ENCODE measurements around the gene IQGAP3. TPM values are rescaled to one million over a fixed set of nuclear protein-coding genes. Genes with fewer than 3 reads are reported as not detected.

IQGAP3 gene
- total and polyA plus RNA-seq, 2 donors (not counting 1 experiment from before 2014, with no cell fraction given) = 0.07 to 0.12 TPM

DNA sequence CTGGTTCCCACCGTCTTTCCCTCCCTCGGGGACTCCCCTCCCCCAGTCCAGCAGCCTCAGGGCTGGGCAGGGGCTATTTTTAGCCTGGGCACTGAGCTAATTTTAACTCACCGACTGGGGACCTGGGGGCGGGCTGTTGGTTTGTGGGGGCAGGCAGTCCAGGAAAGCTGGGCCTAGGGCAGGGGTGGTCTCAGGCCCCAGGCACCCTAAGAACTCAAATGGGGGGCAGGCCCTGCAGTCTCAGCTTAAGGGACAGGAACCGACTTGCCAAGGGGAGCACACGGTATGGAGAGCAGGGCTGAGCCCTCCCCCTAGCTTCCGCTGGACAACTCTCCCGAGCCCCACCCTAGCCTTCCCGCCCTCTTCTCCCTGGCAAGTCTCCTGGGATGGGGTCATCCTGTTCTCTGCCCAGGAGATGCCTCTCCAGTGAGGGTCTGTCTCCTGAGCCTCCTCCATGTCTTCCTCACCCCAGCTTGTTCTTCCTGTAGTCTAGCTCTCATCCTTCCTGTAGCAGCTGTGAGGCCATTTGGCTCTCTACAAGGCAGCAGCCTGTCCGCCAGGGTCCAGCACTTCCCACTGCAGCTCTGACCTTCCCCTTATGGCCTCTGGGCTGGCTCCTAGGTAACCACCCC, 81.8 kb downstream of the IQGAP3 start:
- Histone ChIP-seq H3K27ac (ENCODE audit: low read length in 2 of 2) (peak overlapping the region; percentile 75 to 94), H3K36me3 (replicated peaks in 1 of 2; ENCODE audit: control extremely low read depth in 1 of 2, control insufficient read depth in 1 of 2, extremely low read depth in 1 of 2, insufficient read depth in 2 of 2, low read length in 1 of 2) (peaks cover 0 to 17% of the 10 kb centered on the region in 2 experiments), H3K79me2 (ENCODE audit: control insufficient read depth, insufficient read depth, low read length) (peaks cover 100% of the 10 kb centered on the region), H3K9me3 (ENCODE audit: control extremely low read depth in 1 of 3, control insufficient read depth in 2 of 3, insufficient read depth in 1 of 3, low read length in 2 of 3) (no peaks in the 10 kb centered on the region), H3K4me3 (ENCODE audit: control extremely low read depth in 1 of 5, extremely low read depth in 1 of 5, insufficient read depth in 1 of 5, low read depth in 2 of 5, low read length in 4 of 5) (peak overlapping the region in 2 of 5 experiments; percentile 26 to 41), H4K20me1 (ENCODE audit: control insufficient read depth, insufficient read depth, low read length, poor library complexity, severe bottlenecking) (peaks cover 99% of the 10 kb centered on the region), H3K4me2 (replicated peaks; ENCODE audit: low read depth, low read length, poor library complexity, severe bottlenecking) (peak overlapping the region; percentile 79), H3K9ac (ENCODE audit: low read length) (peak overlapping the region; percentile 59), H2AFZ (ENCODE audit: insufficient read depth, low read depth, low read length, poor library complexity, severe bottlenecking) (no peak overlapping the region), H3K27me3 (replicated peaks in 1 of 4; ENCODE audit: control extremely low read depth in 1 of 4, control insufficient read depth in 3 of 4, insufficient read depth in 4 of 4, low read length in 3 of 4) (no peaks in the 10 kb centered on the region), H3K4me1 (ENCODE audit: control insufficient read depth in 2 of 2, insufficient read depth in 2 of 2, low read length in 2 of 2) (peaks cover 95 to 96% of the 10 kb centered on the region in 2 donors)
- ChIA-PET POLR2A (interaction anchor here (0.7 to 11.9 kb wide), 5 partner anchors 9 to 335 kb away, joined by 6 to 193 read pairs (median 10); partner anchors contain the start of gene MEF2D), CTCF (interaction anchor here (0.6 to 15.5 kb wide), 5 partner anchors 8 to 113 kb away, joined by 3 to 383 read pairs (median 6); partner anchors contain the start of gene MEF2D)
- peaks cover 95% of the 10 kb centered on the region for H3K4me1 Mint-ChIP-seq
- H3K4me3 Mint-ChIP-seq = peak overlapping the region; percentile 90
- H3K9me3 Mint-ChIP-seq (ENCODE audit: insufficient read depth) = no peaks in the 10 kb centered on the region
- H3K27ac Mint-ChIP-seq = peak overlapping the region; percentile 92
- no peak for DNase-seq
- intact Hi-C loops (cut with micrococcal nuclease) = no loop called here
- 14% methylated on average over 7 of the region's 10 CpGs for WGBS (ENCODE audit: insufficient coverage)
- TF ChIP-seq EZH2 (IDR thresholded peaks at IDR 0.05; ENCODE audit: borderline replicate concordance, insufficient read depth, low read depth, low read length, poor library complexity, severe bottlenecking) = no peak
- TF ChIP-seq, protein P1, sequence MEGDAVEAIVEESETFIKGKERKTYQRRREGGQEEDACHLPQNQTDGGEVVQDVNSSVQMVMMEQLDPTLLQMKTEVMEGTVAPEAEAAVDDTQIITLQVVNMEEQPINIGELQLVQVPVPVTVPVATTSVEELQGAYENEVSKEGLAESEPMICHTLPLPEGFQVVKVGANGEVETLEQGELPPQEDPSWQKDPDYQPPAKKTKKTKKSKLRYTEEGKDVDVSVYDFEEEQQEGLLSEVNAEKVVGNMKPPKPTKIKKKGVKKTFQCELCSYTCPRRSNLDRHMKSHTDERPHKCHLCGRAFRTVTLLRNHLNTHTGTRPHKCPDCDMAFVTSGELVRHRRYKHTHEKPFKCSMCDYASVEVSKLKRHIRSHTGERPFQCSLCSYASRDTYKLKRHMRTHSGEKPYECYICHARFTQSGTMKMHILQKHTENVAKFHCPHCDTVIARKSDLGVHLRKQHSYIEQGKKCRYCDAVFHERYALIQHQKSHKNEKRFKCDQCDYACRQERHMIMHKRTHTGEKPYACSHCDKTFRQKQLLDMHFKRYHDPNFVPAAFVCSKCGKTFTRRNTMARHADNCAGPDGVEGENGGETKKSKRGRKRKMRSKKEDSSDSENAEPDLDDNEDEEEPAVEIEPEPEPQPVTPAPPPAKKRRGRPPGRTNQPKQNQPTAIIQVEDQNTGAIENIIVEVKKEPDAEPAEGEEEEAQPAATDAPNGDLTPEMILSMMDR (IDR thresholded peaks at IDR 0.05) = no peak
- H3K27me3 Mint-ChIP-seq = no peaks in the 10 kb centered on the region
- no peak for ATAC-seq (ENCODE audit: low read depth)

DNA sequence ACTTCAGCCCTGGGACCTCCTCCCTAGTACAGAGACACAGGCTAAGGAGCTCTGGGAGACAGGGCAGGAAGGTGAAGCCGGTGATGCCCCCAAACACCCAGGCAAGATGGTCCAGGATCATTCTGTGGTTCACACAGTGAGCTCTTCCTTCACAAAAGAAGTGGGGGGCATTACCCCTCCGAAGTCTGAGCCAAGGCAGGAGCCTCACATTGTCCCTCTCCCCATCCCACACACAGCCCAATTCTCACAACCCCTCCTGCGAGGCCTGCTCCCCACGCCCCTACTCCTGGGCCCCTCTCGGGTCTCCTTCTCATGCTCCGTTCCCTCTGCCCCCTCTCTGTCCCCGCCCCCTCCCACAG, 82.5 kb downstream of the IQGAP3 start:
- Histone ChIP-seq H3K4me2 (replicated peaks; ENCODE audit: low read depth, low read length, poor library complexity, severe bottlenecking) (peak overlapping the region; percentile 79), H4K20me1 (ENCODE audit: control insufficient read depth, insufficient read depth, low read length, poor library complexity, severe bottlenecking) (peaks cover 99% of the 10 kb centered on the region), H3K9me3 (ENCODE audit: control extremely low read depth in 1 of 3, control insufficient read depth in 2 of 3, insufficient read depth in 1 of 3, low read length in 2 of 3) (no peaks in the 10 kb centered on the region), H2AFZ (ENCODE audit: insufficient read depth, low read depth, low read length, poor library complexity, severe bottlenecking) (no peak overlapping the region), H3K36me3 (replicated peaks in 1 of 2; ENCODE audit: control extremely low read depth in 1 of 2, control insufficient read depth in 1 of 2, extremely low read depth in 1 of 2, insufficient read depth in 2 of 2, low read length in 1 of 2) (peaks cover 0 to 11% of the 10 kb centered on the region in 2 experiments), H3K27ac (ENCODE audit: low read length in 2 of 2) (peak overlapping the region; percentile 72 to 94), H3K4me3 (ENCODE audit: control extremely low read depth in 1 of 5, extremely low read depth in 1 of 5, insufficient read depth in 1 of 5, low read depth in 2 of 5, low read length in 4 of 5) (peak overlapping the region in 1 of 5 experiments; percentile 41), H3K9ac (ENCODE audit: low read length) (peak overlapping the region; percentile 59), H3K79me2 (ENCODE audit: control insufficient read depth, insufficient read depth, low read length) (peaks cover 100% of the 10 kb centered on the region), H3K4me1 (ENCODE audit: control insufficient read depth in 2 of 2, insufficient read depth in 2 of 2, low read length in 2 of 2) (peaks cover 89 to 93% of the 10 kb centered on the region in 2 donors), H3K27me3 (replicated peaks in 1 of 4; ENCODE audit: control extremely low read depth in 1 of 4, control insufficient read depth in 3 of 4, insufficient read depth in 4 of 4, low read length in 3 of 4) (no peaks in the 10 kb centered on the region)
- H3K27ac Mint-ChIP-seq = peak overlapping the region; percentile 92
- intact Hi-C loops (cut with micrococcal nuclease) = loop anchor here (5.0 kb wide), 1 partner anchor 32 kb away; no protein-coding TSS in a partner anchor
- no peaks in the 10 kb centered on the region for H3K27me3 Mint-ChIP-seq
- peak overlapping the region; percentile 90 for H3K4me3 Mint-ChIP-seq
- WGBS (ENCODE audit: insufficient coverage) = 12% methylated on average over 6 of the region's 7 CpGs
- ATAC-seq (ENCODE audit: low read depth) (no peak), DNase-seq (no peak)
- H3K9me3 Mint-ChIP-seq (ENCODE audit: insufficient read depth) = no peaks in the 10 kb centered on the region
- peaks cover 91% of the 10 kb centered on the region for H3K4me1 Mint-ChIP-seq
- POLR2A ChIA-PET = interaction anchor here (0.7 to 11.9 kb wide), 3 partner anchors 12 to 335 kb away, joined by 6 to 193 read pairs (median 10); partner anchors contain the start of gene MEF2D
- TF ChIP-seq, protein P1 (IDR thresholded peaks at IDR 0.05) = no peak
- CTCF ChIA-PET = interaction anchor here (1.5 to 15.5 kb wide), 5 partner anchors 8 to 114 kb away, joined by 4 to 383 read pairs (median 6); partner anchors contain the start of gene MEF2D
